ENCODE measurements around the gene CENPF.

The CENPF gene

GRCh38 chr1:214621236-214621635, 18.2 kb downstream of the CENPF start:
- DNase-seq = no peak

GRCh38 chr1:214623430-214623829, 20.4 kb downstream of the CENPF start:
- DNase-seq = no peak

GRCh38 chr1:214632091-214632490, 29.1 kb downstream of the CENPF start:
- peak; percentile 22 for DNase-seq

GRCh38 chr1:214633686-214634085, 30.7 kb downstream of the CENPF start:
- DNase-seq = no peak

- DNase-seq = no peak
These were observed 31.3 kb downstream of the CENPF start for GRCh38 chr1:214634267-214634666.

GRCh38 chr1:214635086-214635485, 32.1 kb downstream of the CENPF start:
- no peak for DNase-seq

- no peak for DNase-seq
These were observed 32.5 kb downstream of the CENPF start for GRCh38 chr1:214635506-214635905.

- no peak for DNase-seq
These were observed 33.4 kb downstream of the CENPF start for GRCh38 chr1:214636436-214636835.

GRCh38 chr1:214637125-214637524, 34.1 kb downstream of the CENPF start:
- no peak for DNase-seq

- DNase-seq = no peak
These were observed 34.9 kb downstream of the CENPF start for GRCh38 chr1:214637722-214638458.

- no peak for DNase-seq
These were observed 35.4 kb downstream of the CENPF start for GRCh38 chr1:214638459-214638807.

GRCh38 chr1:214638997-214639396, 36.0 kb downstream of the CENPF start:
- DNase-seq = no peak

GRCh38 chr1:214640431-214641213, 37.6 kb downstream of the CENPF start:
- DNase-seq = no peak

- no peak for DNase-seq
These were observed 38.4 kb downstream of the CENPF start for GRCh38 chr1:214641214-214641895.

- no peak for DNase-seq
These were observed 40.0 kb downstream of the CENPF start for GRCh38 chr1:214643030-214643429.

- no peak for DNase-seq
These were observed 42.7 kb downstream of the CENPF start for GRCh38 chr1:214645712-214646111.

GRCh38 chr1:214648801-214649200, 45.8 kb downstream of the CENPF start:
- DNase-seq = no peak

- no peak for DNase-seq
These were observed 46.6 kb downstream of the CENPF start for GRCh38 chr1:214649607-214650006.

- no peak for DNase-seq
These were observed 47.7 kb downstream of the CENPF start for GRCh38 chr1:214650664-214651063.

- DNase-seq = no peak
These were observed 54.3 kb downstream of the CENPF start for GRCh38 chr1:214657299-214657698.

GRCh38 chr1:214658175-214658574, 55.2 kb downstream of the CENPF start:
- DNase-seq = no peak

- DNase-seq = no peak
These were observed 55.8 kb downstream of the CENPF start for GRCh38 chr1:214658785-214659184.

GRCh38 chr1:214660190-214660589, 57.2 kb downstream of the CENPF start:
- no peak for DNase-seq

GRCh38 chr1:214660900-214661299, 57.9 kb downstream of the CENPF start:
- no peak for DNase-seq
